ENCODE measurements around the gene UNC5B.

UNC5B gene

GRCh38 chr10:71252220-71252619, 39.9 kb downstream of the UNC5B start:
- no peak overlapping the region for H3K27ac ChIP-seq
- TF ChIP-seq, protein P1, sequence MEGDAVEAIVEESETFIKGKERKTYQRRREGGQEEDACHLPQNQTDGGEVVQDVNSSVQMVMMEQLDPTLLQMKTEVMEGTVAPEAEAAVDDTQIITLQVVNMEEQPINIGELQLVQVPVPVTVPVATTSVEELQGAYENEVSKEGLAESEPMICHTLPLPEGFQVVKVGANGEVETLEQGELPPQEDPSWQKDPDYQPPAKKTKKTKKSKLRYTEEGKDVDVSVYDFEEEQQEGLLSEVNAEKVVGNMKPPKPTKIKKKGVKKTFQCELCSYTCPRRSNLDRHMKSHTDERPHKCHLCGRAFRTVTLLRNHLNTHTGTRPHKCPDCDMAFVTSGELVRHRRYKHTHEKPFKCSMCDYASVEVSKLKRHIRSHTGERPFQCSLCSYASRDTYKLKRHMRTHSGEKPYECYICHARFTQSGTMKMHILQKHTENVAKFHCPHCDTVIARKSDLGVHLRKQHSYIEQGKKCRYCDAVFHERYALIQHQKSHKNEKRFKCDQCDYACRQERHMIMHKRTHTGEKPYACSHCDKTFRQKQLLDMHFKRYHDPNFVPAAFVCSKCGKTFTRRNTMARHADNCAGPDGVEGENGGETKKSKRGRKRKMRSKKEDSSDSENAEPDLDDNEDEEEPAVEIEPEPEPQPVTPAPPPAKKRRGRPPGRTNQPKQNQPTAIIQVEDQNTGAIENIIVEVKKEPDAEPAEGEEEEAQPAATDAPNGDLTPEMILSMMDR (conservative IDR thresholded peaks at IDR 0.05), result no peak
- TF ChIP-seq ZFX (IDR thresholded peaks at IDR 0.05), result no peak

DNA sequence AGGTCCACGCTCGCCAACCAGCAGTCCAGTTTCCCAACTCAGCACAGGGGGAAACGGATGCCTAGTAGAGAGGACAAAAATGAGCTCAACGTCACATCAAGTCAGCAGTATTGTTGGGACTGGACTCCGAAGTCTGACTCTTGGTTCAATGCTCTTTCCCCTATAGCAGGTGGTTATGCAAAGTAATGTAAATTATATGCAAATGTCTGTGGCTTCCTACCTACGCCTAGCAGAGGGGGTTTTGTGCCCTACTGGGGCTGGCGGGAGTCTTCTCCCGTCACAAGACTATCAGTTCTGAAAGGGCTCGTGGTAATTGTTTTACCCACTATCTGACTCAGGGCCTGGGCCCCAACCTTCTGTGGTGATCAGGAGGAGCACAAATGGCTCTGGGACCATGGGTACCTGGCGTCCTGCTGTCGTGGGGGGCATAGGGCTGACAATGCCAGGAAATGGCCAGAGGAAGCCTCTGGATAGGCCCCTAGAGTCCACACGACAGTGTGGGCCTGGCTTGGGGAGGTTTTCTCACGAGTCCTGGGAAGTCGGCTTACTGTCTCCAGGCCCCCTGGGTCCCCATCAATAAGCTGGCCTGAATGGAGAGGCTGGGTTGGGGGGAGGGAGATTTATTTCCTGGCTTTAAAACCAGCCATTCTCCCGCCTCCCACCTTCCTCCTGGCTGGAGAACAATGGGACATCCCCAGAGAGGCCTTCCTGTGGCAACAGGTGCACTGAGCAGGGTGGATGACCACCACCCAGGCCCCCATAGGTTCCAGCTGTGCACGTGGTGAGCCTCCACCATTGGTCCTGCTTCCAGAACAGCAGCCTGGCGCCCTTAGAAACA, 41.8 kb downstream of the UNC5B start:
- H3K27ac ChIP-seq, result no peak overlapping the region
- TF ChIP-seq, protein P1 (conservative IDR thresholded peaks at IDR 0.05), result no peak
- TF ChIP-seq ZFX (IDR thresholded peaks at IDR 0.05), result no peak

DNA sequence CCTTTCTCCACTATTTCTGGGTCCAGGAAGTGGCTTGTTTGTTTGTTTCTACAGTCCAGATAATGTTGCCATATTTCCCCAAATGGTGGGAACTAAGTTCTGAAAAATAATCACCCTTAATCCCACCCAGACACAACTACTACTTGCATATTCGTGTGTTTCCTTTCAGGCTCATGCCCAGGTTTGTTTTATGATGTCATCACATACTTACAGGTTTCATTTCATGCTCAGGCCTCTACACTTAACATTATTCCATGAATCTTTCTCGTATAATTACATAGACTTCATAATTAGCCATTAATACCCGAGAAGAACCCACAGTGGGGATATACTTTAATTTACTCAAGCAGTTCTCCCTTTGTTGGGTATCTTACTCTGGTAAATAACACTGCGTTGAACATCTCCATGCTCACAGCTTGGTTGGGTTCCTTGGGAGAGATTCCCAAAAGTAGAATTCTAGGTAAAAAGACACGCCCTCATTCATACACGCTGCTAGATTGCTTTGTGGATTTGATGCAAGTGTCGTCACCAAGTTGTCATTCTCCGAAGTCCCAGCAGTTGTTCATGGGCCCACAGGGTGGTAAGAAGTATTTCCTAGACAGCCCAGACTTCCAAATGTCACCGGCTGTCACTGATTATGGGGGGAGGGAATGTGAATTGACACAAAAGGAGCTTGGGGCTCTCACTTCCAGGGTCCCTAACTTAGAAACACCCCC, 42.6 kb downstream of the UNC5B start:
- no peak overlapping the region for H3K27ac ChIP-seq
- TF ChIP-seq, protein P1 (conservative IDR thresholded peaks at IDR 0.05), result no peak
- TF ChIP-seq ZFX (IDR thresholded peaks at IDR 0.05), result no peak

DNA sequence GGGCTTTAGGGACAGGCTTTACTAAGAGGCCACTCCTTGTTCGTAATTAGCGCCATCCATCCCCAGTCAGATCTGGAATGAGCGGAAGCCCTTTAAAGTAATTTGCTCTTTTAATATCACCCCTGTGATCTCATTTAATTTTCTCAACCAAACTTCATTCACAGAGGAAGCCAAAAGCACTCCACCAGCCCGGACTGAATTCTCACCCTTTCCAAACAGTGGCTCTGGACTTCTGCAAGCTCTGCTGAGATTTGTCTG, 43.1 kb downstream of the UNC5B start:
- H3K27ac ChIP-seq, result no peak overlapping the region
- TF ChIP-seq ZFX (IDR thresholded peaks at IDR 0.05), result no peak
- TF ChIP-seq, protein P1 (conservative IDR thresholded peaks at IDR 0.05), result no peak

DNA sequence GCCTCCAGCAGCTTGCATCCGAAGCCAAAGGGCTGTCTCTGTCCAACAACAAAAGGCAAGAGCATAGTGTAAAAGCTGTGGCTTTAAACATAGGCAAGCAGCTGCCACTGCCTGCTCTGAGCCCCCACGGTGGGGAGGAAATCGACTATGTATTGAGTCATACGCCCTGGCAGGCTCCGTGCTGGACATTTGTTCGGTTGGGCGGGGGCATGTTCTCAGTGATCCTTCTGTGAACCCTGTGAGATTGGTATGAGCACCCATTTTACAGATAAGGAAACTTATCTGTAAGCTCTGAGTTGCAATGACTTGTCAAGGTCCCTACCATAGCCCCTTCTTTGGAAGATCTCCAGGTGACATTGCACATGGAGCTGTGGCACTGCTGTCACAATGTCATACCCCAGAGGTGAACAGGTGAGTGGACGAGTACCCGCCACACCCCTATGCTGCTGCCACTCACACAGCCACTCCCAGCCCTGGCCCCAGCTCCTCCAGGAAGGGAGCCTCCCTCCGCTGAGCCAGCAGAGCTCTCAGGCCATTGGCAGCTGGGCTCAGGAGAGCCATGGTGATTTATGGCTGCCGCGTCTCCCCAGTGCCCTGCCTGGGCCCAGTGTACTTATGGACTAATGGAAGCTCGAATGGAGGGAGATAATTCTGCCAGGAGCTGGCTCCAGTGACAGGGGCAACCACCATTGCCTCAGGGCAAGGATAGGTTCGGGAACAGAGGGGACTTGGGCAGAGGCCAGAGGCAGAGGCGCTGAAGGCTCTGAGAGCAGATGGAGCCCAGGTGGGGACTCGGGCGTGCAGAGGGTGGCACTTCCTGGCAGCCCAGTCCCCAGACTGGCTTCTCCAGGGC, 43.7 kb downstream of the UNC5B start:
- H3K27ac ChIP-seq, result no peak overlapping the region
- no peak for TF ChIP-seq ZFX (IDR thresholded peaks at IDR 0.05)
- TF ChIP-seq, protein P1 (conservative IDR thresholded peaks at IDR 0.05), result no peak

DNA sequence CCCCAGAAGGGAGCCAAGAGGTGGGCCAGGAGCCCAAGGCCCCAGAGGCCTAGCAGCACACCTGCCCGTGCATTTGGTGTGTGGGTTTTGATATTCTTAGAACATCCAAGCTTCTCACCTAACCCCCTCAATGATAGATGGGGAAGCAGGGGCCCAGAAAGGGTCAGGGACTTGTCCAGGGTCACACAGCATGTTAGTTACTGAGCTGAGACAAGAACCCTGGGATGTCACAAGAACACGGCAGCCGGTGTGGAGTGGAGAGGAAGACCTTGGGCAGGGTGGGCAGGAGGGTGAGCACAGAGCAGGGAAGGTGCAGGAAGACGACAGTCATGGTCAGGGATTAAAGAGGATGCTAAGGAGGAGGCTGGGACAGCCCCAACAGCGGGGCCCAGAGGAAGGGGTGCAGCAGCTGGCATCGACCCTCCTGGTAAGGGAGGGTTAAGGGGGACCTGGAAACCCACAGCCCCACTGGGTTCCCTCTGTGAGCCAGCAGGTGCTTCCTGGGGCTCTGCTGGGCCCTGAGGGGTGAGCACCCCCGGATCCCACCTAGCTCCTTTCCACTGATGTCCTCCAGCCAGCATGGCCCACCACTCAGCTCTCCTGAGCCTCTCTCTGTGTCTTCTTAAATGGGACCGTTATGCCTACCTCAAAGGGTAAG, 44.4 kb downstream of the UNC5B start:
- no peak for TF ChIP-seq ZFX (IDR thresholded peaks at IDR 0.05)
- no peak overlapping the region for H3K27ac ChIP-seq

DNA sequence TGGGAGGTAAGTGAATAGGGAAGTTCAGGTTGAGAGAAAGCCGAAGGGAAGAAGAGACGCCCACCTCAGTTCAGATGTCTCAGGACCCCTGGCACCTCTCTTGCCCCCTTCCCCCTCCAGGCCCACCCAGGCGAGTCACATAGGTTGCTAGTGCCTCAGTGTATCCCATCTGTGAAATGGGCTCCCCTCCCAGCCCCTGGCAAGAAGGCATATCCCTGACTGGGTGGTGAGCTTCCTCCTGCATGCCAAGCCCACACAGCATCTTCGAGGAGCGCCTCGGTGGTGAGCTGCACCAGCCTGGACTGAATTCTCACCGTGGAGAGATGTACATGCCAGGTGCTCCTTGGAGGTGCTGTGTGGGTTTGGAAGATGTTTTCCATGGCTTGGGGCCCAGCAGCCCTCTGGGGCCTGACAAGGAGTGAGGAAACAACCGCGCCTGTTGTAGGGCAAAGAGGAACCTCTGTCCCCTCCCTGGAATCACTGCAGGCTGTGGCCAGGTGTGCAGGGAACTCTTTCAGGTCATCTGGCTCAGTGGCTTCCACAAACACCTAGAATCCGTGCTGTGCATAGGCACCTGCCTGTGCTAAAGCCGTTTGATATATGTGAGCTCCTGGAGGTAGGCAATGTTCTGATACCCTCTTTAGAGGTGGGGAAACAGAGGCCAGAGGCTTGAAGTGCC, 45.1 kb downstream of the UNC5B start:
- TF ChIP-seq, protein P1 (conservative IDR thresholded peaks at IDR 0.05), result no peak
- no peak for TF ChIP-seq ZFX (IDR thresholded peaks at IDR 0.05)

More for the DNA sequence above, 45.1 kb downstream of the UNC5B start:
- no peak overlapping the region for H3K27ac ChIP-seq
